ENCODE measurements around the gene SYCE3.
"Not testable (repeated sequence)": the region's sequence is repeated elsewhere in the genome, so short reads cannot be mapped to it uniquely, and the experiment has no call there.

The SYCE3 gene

GRCh38 chr22:50544078-50544745 lies 18.5 kb downstream of the SYCE3 start:
- Histone ChIP-seq H3K4me3 (ENCODE audit: low read length) (no peak overlapping the region), H3K36me3 (ENCODE audit: control insufficient read depth, insufficient read depth, low read length) (no peaks in the 10 kb centered on the region), H3K27me3 (ENCODE audit: control insufficient read depth, insufficient read depth, low read length) (no peaks in the 10 kb centered on the region; the same call in 1 of the 2 replicates), H3K4me1 (ENCODE audit: control insufficient read depth, insufficient read depth, low read length) (peaks cover 1% of the 10 kb centered on the region; the same call in 1 of the 2 replicates), H3K9me3 (ENCODE audit: control insufficient read depth, insufficient read depth, low read length) (no peaks in the 10 kb centered on the region), H3K27ac (ENCODE audit: low read length) (no peak overlapping the region)
- WGBS (ENCODE audit: insufficient coverage, insufficient read length) = no CpG with 5 or more reads among the region's 52 CpGs
- no peak for DNase-seq (ENCODE audit: low read depth, low spot score)

GRCh38 chr22:50542416-50542927 lies 20.2 kb downstream of the SYCE3 start:
- Histone ChIP-seq H3K4me1 (ENCODE audit: control insufficient read depth, insufficient read depth, low read length) (no peaks in the 10 kb centered on the region), H3K36me3 (ENCODE audit: control insufficient read depth, insufficient read depth, low read length) (no peaks in the 10 kb centered on the region), H3K4me3 (ENCODE audit: low read length) (no peak overlapping the region), H3K27ac (ENCODE audit: low read length) (no peak overlapping the region), H3K27me3 (ENCODE audit: control insufficient read depth, insufficient read depth, low read length) (no peaks in the 10 kb centered on the region; the same call in 1 of the 2 replicates), H3K9me3 (ENCODE audit: control insufficient read depth, insufficient read depth, low read length) (no peaks in the 10 kb centered on the region)
- no CpG with 5 or more reads among the region's 19 CpGs for WGBS (ENCODE audit: insufficient coverage, insufficient read length)
- no peak for DNase-seq (ENCODE audit: low read depth, low spot score)

GRCh38 chr22:50541667-50542026 lies 21.1 kb downstream of the SYCE3 start:
- WGBS (ENCODE audit: insufficient coverage, insufficient read length) = no CpG with 5 or more reads among the region's 5 CpGs
- not testable (repeated sequence) for H3K27ac ChIP-seq (ENCODE audit: low read length); DNase-seq (ENCODE audit: low read depth, low spot score); H3K27me3 ChIP-seq (ENCODE audit: control insufficient read depth, insufficient read depth, low read length); H3K4me1 ChIP-seq (ENCODE audit: control insufficient read depth, insufficient read depth, low read length); H3K4me3 ChIP-seq (ENCODE audit: low read length); H3K9me3 ChIP-seq (ENCODE audit: control insufficient read depth, insufficient read depth, low read length); H3K36me3 ChIP-seq (ENCODE audit: control insufficient read depth, insufficient read depth, low read length)

- no peaks in the 10 kb centered on the region for H3K4me1 ChIP-seq (ENCODE audit: control insufficient read depth, insufficient read depth, low read length)
- H3K27ac ChIP-seq (ENCODE audit: low read length) = no peak overlapping the region
- H3K4me3 ChIP-seq (ENCODE audit: low read length) = no peak overlapping the region
- H3K27me3 ChIP-seq (ENCODE audit: control insufficient read depth, insufficient read depth, low read length) = no peaks in the 10 kb centered on the region; the same call in 1 of the 2 replicates
- H3K9me3 ChIP-seq (ENCODE audit: control insufficient read depth, insufficient read depth, low read length) = no peaks in the 10 kb centered on the region
- no peak for DNase-seq (ENCODE audit: low read depth, low spot score)
- no CpG with 5 or more reads among the region's 10 CpGs for WGBS (ENCODE audit: insufficient coverage, insufficient read length)
- no peaks in the 10 kb centered on the region for H3K36me3 ChIP-seq (ENCODE audit: control insufficient read depth, insufficient read depth, low read length)
These were observed 22.3 kb downstream of the SYCE3 start for GRCh38 chr22:50540381-50540780.

- no peaks in the 10 kb centered on the region for H3K36me3 ChIP-seq (ENCODE audit: control insufficient read depth, insufficient read depth, low read length)
- no peak overlapping the region for H3K27ac ChIP-seq (ENCODE audit: low read length)
- H3K4me3 ChIP-seq (ENCODE audit: low read length) = no peak overlapping the region
- peaks cover 3% of the 10 kb centered on the region; the same call in 1 of the 2 replicates for H3K27me3 ChIP-seq (ENCODE audit: control insufficient read depth, insufficient read depth, low read length)
- H3K4me1 ChIP-seq (ENCODE audit: control insufficient read depth, insufficient read depth, low read length) = no peaks in the 10 kb centered on the region
- WGBS (ENCODE audit: insufficient coverage, insufficient read length) = 100% methylated on average over 2 of the region's 13 CpGs
- DNase-seq (ENCODE audit: low read depth, low spot score) = no peak
- no peaks in the 10 kb centered on the region for H3K9me3 ChIP-seq (ENCODE audit: control insufficient read depth, insufficient read depth, low read length)
These were observed 25.0 kb downstream of the SYCE3 start for GRCh38 chr22:50537765-50538164.

DNA sequence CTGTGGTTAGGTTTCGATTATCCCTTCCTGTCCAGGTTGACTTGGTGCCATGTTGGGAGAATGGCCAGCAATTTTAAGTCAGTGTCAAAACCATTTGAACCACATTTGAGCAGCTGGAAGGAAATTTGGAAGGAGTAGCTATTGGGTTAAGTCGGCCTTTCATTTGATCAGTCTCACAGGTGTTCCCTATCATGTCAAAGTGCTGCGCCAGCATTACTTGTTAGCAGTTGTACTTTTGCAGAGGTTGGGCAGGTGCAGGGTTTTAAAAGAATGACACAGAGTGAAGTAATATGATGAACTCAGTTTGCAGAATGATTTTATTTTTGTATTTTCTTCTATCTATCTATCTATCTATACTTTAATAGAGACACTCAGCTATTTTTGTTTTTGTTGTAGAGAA lies 26.5 kb downstream of the SYCE3 start:
- Histone ChIP-seq H3K27ac (ENCODE audit: low read length) (no peak overlapping the region), H3K4me1 (ENCODE audit: control insufficient read depth, insufficient read depth, low read length) (peaks cover 2% of the 10 kb centered on the region; the same call in 1 of the 2 replicates), H3K9me3 (ENCODE audit: control insufficient read depth, insufficient read depth, low read length) (no peaks in the 10 kb centered on the region), H3K36me3 (ENCODE audit: control insufficient read depth, insufficient read depth, low read length) (no peaks in the 10 kb centered on the region), H3K4me3 (ENCODE audit: low read length) (no peak overlapping the region), H3K27me3 (ENCODE audit: control insufficient read depth, insufficient read depth, low read length) (peaks cover 15% of the 10 kb centered on the region; the same call in 1 of the 2 replicates)
- no CpG with 5 or more reads among the region's 3 CpGs for WGBS (ENCODE audit: insufficient coverage, insufficient read length)
- DNase-seq (ENCODE audit: low read depth, low spot score) = no peak

- DNase-seq (ENCODE audit: low read depth, low spot score) = no peak
- no CpG with 5 or more reads among the region's 8 CpGs for WGBS (ENCODE audit: insufficient coverage, insufficient read length)
- Histone ChIP-seq H3K4me1 (ENCODE audit: control insufficient read depth, insufficient read depth, low read length) (peaks cover 2% of the 10 kb centered on the region; the same call in 1 of the 2 replicates), H3K27me3 (ENCODE audit: control insufficient read depth, insufficient read depth, low read length) (peaks cover 24% of the 10 kb centered on the region), H3K9me3 (ENCODE audit: control insufficient read depth, insufficient read depth, low read length) (no peaks in the 10 kb centered on the region), H3K36me3 (ENCODE audit: control insufficient read depth, insufficient read depth, low read length) (no peaks in the 10 kb centered on the region), H3K4me3 (ENCODE audit: low read length) (no peak overlapping the region), H3K27ac (ENCODE audit: low read length) (no peak overlapping the region)
These were observed 27.6 kb downstream of the SYCE3 start for GRCh38 chr22:50535113-50535512.

- not testable (repeated sequence) for H3K27ac ChIP-seq (ENCODE audit: low read length); H3K4me3 ChIP-seq (ENCODE audit: low read length); H3K36me3 ChIP-seq (ENCODE audit: control insufficient read depth, insufficient read depth, low read length); H3K4me1 ChIP-seq (ENCODE audit: control insufficient read depth, insufficient read depth, low read length); DNase-seq (ENCODE audit: low read depth, low spot score); H3K9me3 ChIP-seq (ENCODE audit: control insufficient read depth, insufficient read depth, low read length)
- H3K27me3 ChIP-seq (ENCODE audit: control insufficient read depth, insufficient read depth, low read length) = peaks cover 31% of the 10 kb centered on the region
- WGBS (ENCODE audit: insufficient coverage, insufficient read length) = no CpG with 5 or more reads among the region's 21 CpGs
These were observed 28.6 kb downstream of the SYCE3 start for GRCh38 chr22:50533856-50534711.

DNA sequence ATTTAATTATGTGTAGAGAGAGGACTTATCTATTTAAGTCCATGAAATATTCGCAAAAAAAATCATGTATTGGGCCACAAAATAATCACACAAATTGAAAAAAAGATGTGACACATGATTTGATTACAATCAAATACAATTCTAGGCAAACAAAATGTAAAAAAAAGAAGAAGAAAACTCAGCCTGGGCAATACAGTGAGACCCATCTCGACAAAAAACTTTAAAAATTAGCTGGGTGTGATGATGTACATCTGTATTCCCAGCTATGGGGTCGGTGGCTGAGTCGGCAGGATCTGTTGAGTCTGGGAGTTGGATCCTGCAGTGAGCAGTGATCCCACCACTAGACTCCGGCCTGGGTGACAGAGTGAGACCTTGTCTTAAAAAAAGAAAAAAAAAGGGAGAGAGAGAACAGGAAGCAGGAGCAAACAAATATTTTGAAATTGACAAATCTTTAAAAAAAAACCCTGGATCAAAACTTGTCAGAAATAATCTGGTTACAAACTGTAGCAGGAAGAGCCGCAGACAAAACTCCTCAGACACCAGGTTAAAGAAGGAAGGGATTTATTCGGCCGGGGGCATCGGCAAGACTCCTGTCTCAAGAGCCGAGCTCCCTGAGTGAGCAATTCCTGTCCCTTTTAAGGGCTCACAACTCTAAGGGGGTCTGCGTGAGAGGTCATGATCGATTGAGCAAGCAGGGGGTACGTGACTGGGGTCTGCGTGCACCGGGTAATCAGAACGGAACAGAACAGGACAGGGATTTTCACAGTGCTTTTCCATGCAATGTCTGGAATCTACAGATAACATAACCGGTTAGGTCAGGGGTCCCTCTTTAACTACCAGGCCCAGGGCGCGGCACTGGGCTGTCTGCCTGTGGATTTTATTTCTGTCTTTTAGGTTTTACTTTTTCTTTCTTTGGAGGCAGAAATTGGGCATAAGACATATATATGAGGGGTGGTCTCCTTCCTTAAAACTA lies 29.6 kb downstream of the SYCE3 start:
- Histone ChIP-seq H3K9me3 (ENCODE audit: control insufficient read depth, insufficient read depth, low read length) (no peaks in the 10 kb centered on the region), H3K4me3 (ENCODE audit: low read length) (no peak overlapping the region), H3K4me1 (ENCODE audit: control insufficient read depth, insufficient read depth, low read length) (peaks cover 3% of the 10 kb centered on the region; the same call in 1 of the 2 replicates), H3K27ac (ENCODE audit: low read length) (no peak overlapping the region), H3K27me3 (ENCODE audit: control insufficient read depth, insufficient read depth, low read length) (peaks cover 41% of the 10 kb centered on the region), H3K36me3 (ENCODE audit: control insufficient read depth, insufficient read depth, low read length) (no peaks in the 10 kb centered on the region; the same call in 1 of the 2 replicates)
- WGBS (ENCODE audit: insufficient coverage, insufficient read length) = no CpG with 5 or more reads among the region's 19 CpGs
- DNase-seq (ENCODE audit: low read depth, low spot score) = no peak
